HL-60 (cell line): ENCODE results near the gene PARD6G.
A peak's percentile ranks its signal among the peaks of the same experiment; 100 is the strongest.
"Not testable (repeated sequence)": the region's sequence is repeated elsewhere in the genome, so short reads cannot be mapped to it uniquely, and the experiment has no call there.

Experiments
- DNase-seq, 2 experiments: peaks; one replicate each; pipeline ENCODE4 v3.0.0-alpha.2; 2010 to 2020; ENCODE audit warnings: low read depth in 1 of 2, low spot score in 1 of 2
- H3K27ac ChIP-seq: fragments of 250-450 bp; sonication (Bioruptor Pico); replicated peaks from 2 replicates; pipeline ENCODE4 v1.5.1; 2020; ENCODE audit warnings: mild to moderate bottlenecking, moderate library complexity
- H3K27me3 ChIP-seq: fragments of 250-450 bp; sonication (Bioruptor Pico); 2 replicates; pipeline ENCODE4 v1.5.1; 2021; ENCODE audit warnings: mild to moderate bottlenecking, moderate library complexity; ENCODE audit not compliant: insufficient read depth, poor library complexity, severe bottlenecking
- H3K4me3 ChIP-seq: replicated peaks from 2 replicates; pipeline ENCODE4 v1.5.1; 2011; ENCODE audit warnings: mild to moderate bottlenecking, control low read depth, low read length; ENCODE audit not compliant: insufficient read depth
- CTCF ChIP-seq: IDR thresholded peaks from one replicate; pipeline ENCODE4 v1.5.1; 2011; ENCODE audit warnings: low read length, control low read depth, inconsistent platforms; ENCODE audit not compliant: insufficient read depth
- GABPA ChIP-seq: IDR thresholded peaks from 2 replicates; pipeline ENCODE4 v1.6.1; 2012; ENCODE audit warnings: low read depth
- POLR2AphosphoS5 ChIP-seq: IDR thresholded peaks from 2 replicates; pipeline ENCODE4 v1.6.1; 2012; ENCODE audit warnings: low read depth
- REST ChIP-seq: IDR thresholded peaks from 2 replicates; pipeline ENCODE4 v1.6.1; 2012; ENCODE audit warnings: low read depth; ENCODE audit not compliant: insufficient replicate concordance
- SPI1 ChIP-seq: IDR thresholded peaks from 2 replicates; pipeline ENCODE4 v1.6.1; 2012; ENCODE audit warnings: low read depth, mild to moderate bottlenecking, borderline replicate concordance

Gene PARD6G

GRCh38 chr18:80166725-80167124, 80.6 kb downstream of the PARD6G start:
- TF ChIP-seq REST, result no peak
- TF ChIP-seq POLR2AphosphoS5, result no peak
- TF ChIP-seq SPI1, result no peak
- TF ChIP-seq CTCF, result no peak
- no peak for TF ChIP-seq GABPA
- no peak overlapping the region for H3K27ac ChIP-seq
- H3K4me3 ChIP-seq, result no peak overlapping the region
- no peak for DNase-seq
- H3K27me3 ChIP-seq, result no peaks in the 10 kb centered on the region

GRCh38 chr18:80166240-80166639, 81.1 kb downstream of the PARD6G start:
- no peak overlapping the region for H3K4me3 ChIP-seq
- H3K27ac ChIP-seq, result no peak overlapping the region
- TF ChIP-seq POLR2AphosphoS5 (no peak), REST (no peak), SPI1 (no peak), GABPA (no peak), CTCF (no peak)
- no peak for DNase-seq
- H3K27me3 ChIP-seq, result no peaks in the 10 kb centered on the region

- H3K4me3 ChIP-seq, H3K27me3 ChIP-seq: not testable (repeated sequence)
- DNase-seq, result peak in 1 of 2 experiments; percentile 70
- TF ChIP-seq SPI1 (peak; percentile 75), POLR2AphosphoS5 (peak; percentile 69)
- peak overlapping the region; percentile 32; the same call in 1 of the 2 replicates for H3K27ac ChIP-seq
Measured at GRCh38 chr18:80164727-80165355, 82.5 kb downstream of the PARD6G start.

GRCh38 chr18:80163183-80163582, 84.1 kb downstream of the PARD6G start:
- Histone ChIP-seq H3K4me3 (no peak overlapping the region), H3K27ac (no peak overlapping the region), H3K27me3 (peaks cover 3% of the 10 kb centered on the region)
- no peak for DNase-seq
- TF ChIP-seq CTCF (no peak), POLR2AphosphoS5 (no peak), GABPA (no peak), REST (no peak), SPI1 (no peak)
